GM21390 (cell line): ENCODE data around the gene RTF1.
"Not testable (repeated sequence)": the region's sequence is repeated elsewhere in the genome, so short reads cannot be mapped to it uniquely, and the experiment has no call there.

Experiments
- ATAC-seq: cut with Tn5 transposase; IDR thresholded peaks from one replicate; pipeline ENCODE4 v1.9.1; 2021; ENCODE audit not compliant: unreplicated experiment

The RTF1 gene

DNA sequence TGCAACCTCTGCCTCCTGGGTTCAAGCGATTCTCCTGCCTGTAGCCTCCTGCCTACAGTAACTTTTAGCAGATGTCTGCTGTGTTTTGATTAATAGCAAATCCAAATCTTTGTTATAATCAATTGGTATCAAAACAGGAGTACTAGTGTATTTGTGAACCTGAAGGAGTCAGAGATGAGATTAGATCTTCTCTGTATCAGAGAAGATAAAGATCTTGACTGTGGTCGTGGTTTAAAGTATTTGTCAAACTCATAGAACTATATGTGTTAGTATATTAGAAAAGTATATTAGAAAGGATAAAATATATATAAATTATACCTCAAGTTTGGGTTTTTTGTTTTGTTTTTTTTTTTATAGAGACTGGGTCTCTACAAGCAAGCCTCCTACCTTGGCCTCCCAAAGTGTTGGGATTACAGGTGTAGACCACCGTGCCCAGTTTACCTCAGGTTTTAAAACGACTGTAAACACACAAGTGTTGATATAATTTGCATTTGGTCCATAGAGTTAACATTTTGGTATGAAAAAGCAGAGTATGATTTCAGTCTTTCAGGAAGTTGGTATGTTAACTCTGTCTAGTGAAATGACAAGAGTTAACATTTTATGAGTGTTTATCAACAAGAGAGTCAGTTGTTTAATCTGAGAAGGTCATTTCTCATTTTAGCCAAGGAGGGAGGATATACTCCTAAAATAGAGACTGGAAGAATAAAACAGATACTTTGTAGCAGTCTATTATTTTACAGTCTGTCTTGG lies 18.3 kb downstream of the RTF1 start:
- no peak for ATAC-seq

GRCh38 chr15:41437448-41437847 lies 20.6 kb downstream of the RTF1 start:
- ATAC-seq, result no peak

- no peak for ATAC-seq
These were observed 21.3 kb downstream of the RTF1 start for GRCh38 chr15:41438206-41438605.

- ATAC-seq, result not testable (repeated sequence)
These were observed 21.9 kb downstream of the RTF1 start for GRCh38 chr15:41438745-41439144.

- no peak for ATAC-seq
These were observed 26.4 kb downstream of the RTF1 start for GRCh38 chr15:41443275-41443674.

DNA sequence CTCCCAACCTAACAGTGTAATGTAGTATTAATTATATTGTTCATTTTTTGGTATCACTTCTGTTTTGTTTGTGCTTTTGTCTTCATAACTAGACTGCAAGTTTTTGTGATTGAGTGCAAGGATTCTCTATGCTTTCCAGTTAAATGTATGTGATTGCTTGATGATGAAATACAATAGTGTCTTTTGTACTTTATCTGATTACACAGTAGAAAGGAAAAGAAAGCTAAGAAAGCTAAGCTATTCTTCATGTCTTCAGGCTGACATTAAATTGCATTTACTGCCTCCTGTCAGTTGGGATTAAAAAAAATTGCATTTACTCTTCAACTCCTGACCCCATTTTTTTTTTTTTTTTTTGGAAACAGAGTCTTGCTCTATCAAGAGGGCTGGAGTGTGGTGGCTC lies 28.5 kb downstream of the RTF1 start:
- no peak for ATAC-seq

DNA sequence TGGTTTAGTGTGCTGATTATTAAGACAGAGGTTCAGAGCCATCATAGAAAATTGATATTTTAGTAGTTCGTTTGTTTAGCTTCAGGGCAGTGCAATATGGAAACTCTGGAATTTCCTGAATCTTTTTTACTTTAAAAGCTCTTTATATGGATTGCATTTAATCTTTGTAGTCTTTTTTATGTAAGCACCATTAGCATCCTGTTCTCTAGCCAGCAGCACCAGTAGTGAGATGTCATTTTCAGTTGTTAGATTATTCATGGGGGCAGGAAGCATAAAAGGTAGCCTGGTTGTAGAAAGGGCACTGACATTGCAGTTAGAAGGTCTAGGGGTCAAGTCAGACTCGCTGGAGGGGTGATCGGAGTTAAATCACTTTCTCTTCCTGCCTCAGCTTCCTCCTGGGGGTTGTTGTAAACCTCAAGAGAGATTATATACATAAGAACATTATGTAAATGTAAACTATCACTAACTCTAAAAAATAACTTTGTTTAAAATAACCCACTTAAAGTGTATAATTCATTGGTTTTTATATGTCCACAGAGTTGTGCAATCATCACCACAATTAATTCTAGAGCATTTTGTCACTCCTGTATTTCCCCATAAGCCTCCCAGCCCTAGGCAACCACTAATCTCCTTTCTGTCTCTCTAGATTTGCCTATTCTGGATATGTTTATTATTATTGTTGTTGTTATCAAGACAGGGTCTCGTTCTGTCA lies 45.3 kb downstream of the RTF1 start:
- no peak for ATAC-seq

GRCh38 chr15:41464889-41465580 lies 48.1 kb downstream of the RTF1 start:
- no peak for ATAC-seq

DNA sequence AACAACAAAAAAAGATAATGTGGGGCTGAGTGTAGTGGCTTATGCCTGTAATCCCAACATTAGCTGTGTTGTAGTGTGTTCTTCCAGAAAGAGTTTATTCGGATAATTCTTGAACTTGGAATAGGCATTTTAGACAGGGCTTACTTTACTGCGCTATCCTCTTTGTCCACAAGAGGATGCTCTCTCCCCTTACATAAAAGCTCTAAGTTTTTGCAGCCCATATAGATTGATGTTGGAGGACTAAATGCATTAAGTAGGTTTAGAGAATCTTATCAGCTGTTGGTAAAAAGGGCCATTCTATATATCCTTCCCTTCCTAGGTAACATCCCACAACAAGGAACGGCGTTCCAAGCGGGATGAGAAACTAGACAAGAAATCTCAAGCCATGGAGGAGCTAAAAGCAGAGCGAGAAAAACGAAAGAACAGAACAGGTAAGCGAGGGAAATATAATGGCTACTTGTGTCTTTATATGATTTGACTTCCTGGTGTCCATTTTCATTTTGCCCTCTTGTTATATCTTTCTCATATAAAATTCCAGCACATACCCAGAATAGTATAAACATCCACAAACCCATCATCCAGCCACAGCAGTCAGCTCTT lies 49.0 kb downstream of the RTF1 start:
- ATAC-seq, result no peak

GRCh38 chr15:41466711-41467110 lies 49.8 kb downstream of the RTF1 start:
- no peak for ATAC-seq

GRCh38 chr15:41469644-41470043 lies 52.7 kb downstream of the RTF1 start:
- not testable (repeated sequence) for ATAC-seq

DNA sequence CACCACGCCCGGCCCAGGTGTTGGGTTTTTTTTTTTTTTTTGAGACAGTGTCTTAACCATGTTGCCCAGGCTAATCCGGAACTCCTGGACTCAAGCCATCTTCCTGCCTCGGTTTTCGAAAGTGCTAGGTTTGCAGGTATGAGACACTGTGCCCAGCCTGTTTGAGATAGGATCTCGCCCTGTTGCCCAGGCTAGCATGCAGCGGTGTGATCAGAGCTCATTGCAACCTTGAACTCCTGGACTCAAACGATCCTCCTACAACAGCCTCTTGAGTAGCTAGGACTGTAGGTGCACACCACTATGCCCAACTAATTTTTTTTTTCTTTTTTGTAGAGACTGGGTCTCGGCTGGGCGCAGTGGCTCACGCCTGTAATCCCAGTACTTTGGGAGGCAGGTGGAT lies 56.5 kb downstream of the RTF1 start:
- no peak for ATAC-seq

DNA sequence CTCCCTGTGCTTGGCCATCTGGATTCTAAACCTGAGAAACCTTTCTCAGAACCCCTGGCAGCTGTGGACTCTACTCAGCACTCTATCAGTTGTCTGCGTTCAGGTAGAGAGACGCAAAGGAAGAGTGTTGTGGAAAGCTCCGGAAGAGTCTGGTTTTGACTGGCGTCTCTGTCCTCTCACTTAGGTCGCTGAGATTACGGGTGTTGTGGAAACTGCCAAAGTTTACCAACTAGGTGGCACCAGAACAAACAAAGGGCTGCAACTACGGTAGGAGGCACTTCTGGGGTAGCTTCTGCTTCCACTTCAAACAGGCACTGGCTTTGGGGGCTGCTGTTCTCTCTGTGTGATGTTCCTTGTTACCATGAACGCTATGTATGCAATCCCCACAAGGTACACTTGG lies 57.5 kb downstream of the RTF1 start:
- ATAC-seq, result no peak

DNA sequence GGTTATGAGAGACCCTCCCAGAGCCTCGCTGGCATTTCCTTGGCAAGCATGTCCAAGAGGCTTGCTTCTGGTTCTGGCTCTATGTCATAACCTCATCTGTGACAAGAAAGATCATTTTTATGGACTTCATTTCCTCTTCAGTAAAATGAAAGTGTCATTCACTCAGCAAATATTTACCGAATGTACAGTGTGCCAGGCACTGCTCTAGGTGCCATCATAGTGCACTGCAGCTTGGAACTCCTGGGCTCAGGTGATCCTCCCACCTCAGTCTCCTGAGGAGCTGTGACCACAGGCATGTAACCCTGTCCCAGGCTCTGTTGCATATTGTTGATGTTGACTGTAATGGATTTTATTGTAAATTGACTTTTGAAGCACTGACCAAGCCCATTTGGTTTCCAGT lies 58.0 kb downstream of the RTF1 start:
- no peak for ATAC-seq

DNA sequence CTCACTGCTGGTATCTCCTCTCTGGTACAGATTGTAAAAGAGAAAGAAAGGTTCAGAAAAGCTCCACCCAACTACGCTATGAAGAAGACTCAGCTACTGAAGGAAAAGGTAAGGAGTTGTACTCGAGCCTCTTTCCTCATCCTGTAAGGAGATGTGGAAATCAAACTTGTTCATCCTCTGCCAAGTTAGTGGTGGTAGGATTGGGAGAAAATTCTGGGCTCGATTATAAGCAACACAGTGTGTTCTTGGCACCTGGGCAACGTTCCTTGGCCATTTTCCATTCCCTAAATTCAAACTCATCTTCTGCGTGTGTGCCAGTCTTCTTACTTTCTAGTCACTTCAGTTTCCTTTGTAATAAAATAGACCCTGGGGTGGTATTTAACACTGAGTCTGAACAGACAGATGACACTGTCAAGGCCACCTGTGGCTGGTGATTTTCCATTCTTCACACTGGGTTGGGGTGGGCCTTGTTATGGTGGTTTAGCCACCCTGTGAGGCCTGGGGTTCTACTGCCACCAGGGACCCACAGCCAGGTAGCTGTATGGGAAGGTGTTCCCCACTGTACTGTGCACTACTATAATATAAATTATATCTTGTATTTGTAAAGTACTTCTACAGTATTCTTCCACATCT lies 59.6 kb downstream of the RTF1 start:
- ATAC-seq, result no peak

DNA sequence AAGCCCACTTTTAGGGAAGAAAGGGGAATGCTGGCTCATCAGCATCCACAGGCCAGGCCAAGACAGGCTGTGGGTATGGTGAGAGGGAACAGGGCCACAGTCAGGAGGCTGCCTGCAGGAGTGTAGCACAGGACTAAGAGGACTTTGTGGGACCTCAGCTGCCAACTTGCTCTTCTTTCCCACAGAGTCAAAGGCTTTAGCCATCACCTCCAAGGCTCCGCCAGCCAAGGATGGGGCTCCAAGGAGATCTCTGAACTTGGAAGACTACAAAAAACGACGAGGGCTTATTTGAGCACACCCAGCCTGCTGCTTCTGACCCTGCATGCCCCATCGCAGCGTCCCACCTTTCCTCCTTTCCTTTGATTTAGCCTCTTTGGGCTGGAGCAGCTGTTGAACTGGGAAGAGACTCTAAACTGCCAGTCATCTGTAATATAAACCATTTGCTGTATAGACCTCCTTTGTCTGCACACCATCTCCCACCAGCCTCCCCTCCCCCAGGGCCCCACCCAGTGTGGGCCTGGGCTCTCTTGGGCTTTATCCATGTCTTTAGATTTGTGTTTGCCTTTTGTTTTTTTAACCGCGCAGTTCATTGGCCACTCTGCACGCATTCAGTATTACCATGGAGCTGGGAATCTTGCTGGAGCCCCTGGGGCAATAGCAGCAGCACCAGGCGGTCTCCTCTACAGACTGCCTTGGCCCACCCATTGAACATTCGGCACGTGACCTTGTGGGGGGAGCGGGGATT lies 63.7 kb downstream of the RTF1 start:
- ATAC-seq, result no peak

DNA sequence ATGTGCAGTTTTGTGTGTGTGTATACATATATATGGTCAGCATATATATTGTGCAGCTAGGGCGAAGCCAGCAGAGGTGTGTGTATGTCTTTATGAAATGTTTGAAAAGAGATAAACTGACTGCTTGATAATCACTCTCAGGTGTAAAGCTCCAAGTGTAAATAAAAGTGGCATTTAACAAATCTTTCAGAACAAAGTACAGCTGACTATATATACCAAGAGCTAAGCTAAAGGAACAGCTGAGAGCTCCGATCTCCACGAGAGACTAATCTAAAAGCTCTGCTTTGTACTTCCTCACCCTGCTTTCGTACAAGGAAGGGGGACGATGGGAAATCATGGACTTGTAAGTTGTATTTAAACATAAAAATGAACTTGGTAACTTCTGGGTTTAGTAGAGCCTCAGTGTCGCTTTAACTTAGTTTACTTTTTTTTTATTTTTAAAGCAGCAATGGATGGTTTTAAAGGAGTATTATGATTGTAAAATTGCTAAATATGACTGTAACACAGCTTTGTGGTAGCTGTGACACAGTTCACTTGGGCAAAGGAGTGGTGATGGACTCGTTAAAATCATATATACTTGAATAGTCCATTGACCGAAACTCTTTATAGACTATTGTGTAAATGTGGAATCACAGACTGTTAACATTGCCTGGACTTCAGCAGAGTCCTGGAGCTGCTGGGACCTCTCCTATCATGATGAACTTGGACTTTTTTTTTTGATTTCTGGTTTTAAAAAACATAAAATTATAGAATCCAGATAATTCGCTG lies 65.4 kb downstream of the RTF1 start:
- no peak for ATAC-seq

DNA sequence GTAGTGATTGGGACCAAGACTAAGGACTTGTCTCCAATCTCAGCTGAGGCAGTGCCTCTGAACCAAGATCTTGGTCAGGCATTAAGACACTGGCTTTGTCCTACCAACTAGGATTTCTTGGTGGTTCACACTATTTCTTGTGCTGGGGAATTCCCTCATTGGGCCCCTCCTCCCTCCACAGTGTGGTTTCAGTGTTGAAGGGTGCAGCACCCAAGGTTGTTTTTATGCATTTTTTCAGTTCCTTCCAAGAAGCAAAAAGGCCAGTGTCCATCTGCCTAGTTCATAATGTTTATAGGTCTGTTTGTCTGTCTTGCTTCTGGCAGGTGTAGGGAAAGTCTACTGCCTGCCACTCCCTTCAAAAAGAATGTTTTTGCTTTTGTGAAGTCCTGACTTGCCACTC lies 66.2 kb downstream of the RTF1 start:
- peak; percentile 64 for ATAC-seq

GRCh38 chr15:41483519-41483918 lies 66.6 kb downstream of the RTF1 start:
- ATAC-seq, result no peak
